ENCODE results near the gene PARM1.
"Not testable (repeated sequence)": the region's sequence is repeated elsewhere in the genome, so short reads cannot be mapped to it uniquely, and the experiment has no call there.

PARM1 gene

GRCh38 chr4:74994436-74994835 lies 61.5 kb downstream of the PARM1 start:
- not testable (repeated sequence) for DNase-seq

GRCh38 chr4:74996996-74997395 lies 64.1 kb downstream of the PARM1 start:
- DNase-seq, result no peak

- DNase-seq, result no peak
Measured at GRCh38 chr4:74997948-74998729, 65.2 kb downstream of the PARM1 start.

- no peak for DNase-seq
Measured at GRCh38 chr4:74999714-75000309, 66.9 kb downstream of the PARM1 start.

GRCh38 chr4:75001871-75002270 lies 69.0 kb downstream of the PARM1 start:
- no peak for DNase-seq

- DNase-seq, result no peak
Measured at GRCh38 chr4:75002381-75002780, 69.5 kb downstream of the PARM1 start.

GRCh38 chr4:75003979-75004378 lies 71.1 kb downstream of the PARM1 start:
- no peak for DNase-seq

GRCh38 chr4:75004755-75005668 lies 72.1 kb downstream of the PARM1 start:
- DNase-seq, result no peak

GRCh38 chr4:75005727-75006126 lies 72.8 kb downstream of the PARM1 start:
- no peak for DNase-seq

- DNase-seq, result no peak
Measured at GRCh38 chr4:75007891-75008290, 75.0 kb downstream of the PARM1 start.

- no peak for DNase-seq
Measured at GRCh38 chr4:75009138-75009537, 76.2 kb downstream of the PARM1 start.

GRCh38 chr4:75011131-75011795 lies 78.3 kb downstream of the PARM1 start:
- no peak for DNase-seq

GRCh38 chr4:75015627-75016026 lies 82.7 kb downstream of the PARM1 start:
- no peak for DNase-seq

GRCh38 chr4:75016472-75016871 lies 83.6 kb downstream of the PARM1 start:
- no peak for DNase-seq

- DNase-seq, result no peak
Measured at GRCh38 chr4:75018811-75019479, 86.0 kb downstream of the PARM1 start.

GRCh38 chr4:75025431-75025830 lies 92.5 kb downstream of the PARM1 start:
- no peak for DNase-seq

GRCh38 chr4:75028196-75028854 lies 95.4 kb downstream of the PARM1 start:
- DNase-seq, result no peak

- DNase-seq, result no peak
Measured at GRCh38 chr4:75030028-75030427, 97.1 kb downstream of the PARM1 start.

GRCh38 chr4:75030649-75031235 lies 97.8 kb downstream of the PARM1 start:
- peak; percentile 25 for DNase-seq

GRCh38 chr4:75031775-75032174 lies 98.9 kb downstream of the PARM1 start:
- DNase-seq, result no peak

GRCh38 chr4:75034523-75034922 lies 101.6 kb downstream of the PARM1 start:
- DNase-seq, result no peak

Data from CD4-positive, alpha-beta T cell treated with Interleukin-15 for 1 hour (primary cell).